Activated naive CD4-positive, alpha-beta T cell treated with anti-CD3 and anti-CD28 coated beads, Interleukin-2, amount 10 ng/mL, durations not matched to agents 7 days and 5 days (primary cell): ENCODE measurements around the gene P3H2.

ENCODE experiments used
- CTCF ChIA-PET: fragments of 350-600 bp; sonication (Branson Sonifier 250); formaldehyde crosslinking; loops from one replicate; lab custom pipeline; 2021; ENCODE audit warnings: antibody characterized with exemption; lab: Charles Lee
- DNase-seq: peaks from one replicate; pipeline ENCODE4 v3.0.0-alpha.2; 2020
- H3K27ac Mint-ChIP-seq: one replicate; pipeline ENCODE4 v1.8.0; 2021; ENCODE audit warnings: mild to moderate bottlenecking, moderate library complexity, mixed read lengths
- H3K27me3 Mint-ChIP-seq: one replicate; pipeline ENCODE4 v1.8.0; 2021; ENCODE audit warnings: mild to moderate bottlenecking, mixed read lengths
- H3K36me3 Mint-ChIP-seq: one replicate; pipeline ENCODE4 v1.8.0; 2021; ENCODE audit warnings: mixed read lengths
- H3K4me1 Mint-ChIP-seq: one replicate; pipeline ENCODE4 v1.8.0; 2021; ENCODE audit warnings: mixed read lengths
- H3K4me3 Mint-ChIP-seq: one replicate; pipeline ENCODE4 v1.8.0; 2021; ENCODE audit warnings: mild to moderate bottlenecking, moderate library complexity, mixed read lengths
- H3K9me3 Mint-ChIP-seq: one replicate; pipeline ENCODE4 v1.8.0; 2021; ENCODE audit warnings: mixed read lengths

P3H2 gene

DNA sequence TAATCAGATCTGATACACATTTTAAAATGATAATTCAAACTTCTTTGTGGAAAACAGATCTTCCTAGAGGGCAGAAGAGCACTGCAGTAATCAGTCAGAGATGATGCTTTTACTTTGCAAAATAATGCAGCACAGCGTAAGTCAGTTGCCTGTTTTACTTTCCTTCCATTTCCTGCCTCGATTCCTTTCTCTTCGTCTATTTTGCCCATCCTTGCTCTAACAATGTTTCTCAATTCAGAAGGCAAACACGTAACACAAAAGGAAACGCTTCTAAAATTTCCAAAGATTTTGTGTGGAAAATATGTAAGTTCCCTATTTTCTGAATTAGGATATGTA lies 119.9 kb downstream of the P3H2 start:
- Mint-ChIP-seq H3K4me3 (no peak overlapping the region), H3K27ac (no peak overlapping the region), H3K36me3 (no peaks in the 10 kb centered on the region), H3K27me3 (no peaks in the 10 kb centered on the region), H3K9me3 (no peaks in the 10 kb centered on the region), H3K4me1 (no peaks in the 10 kb centered on the region)
- CTCF ChIA-PET: no interaction called here
- no peak for DNase-seq

DNA sequence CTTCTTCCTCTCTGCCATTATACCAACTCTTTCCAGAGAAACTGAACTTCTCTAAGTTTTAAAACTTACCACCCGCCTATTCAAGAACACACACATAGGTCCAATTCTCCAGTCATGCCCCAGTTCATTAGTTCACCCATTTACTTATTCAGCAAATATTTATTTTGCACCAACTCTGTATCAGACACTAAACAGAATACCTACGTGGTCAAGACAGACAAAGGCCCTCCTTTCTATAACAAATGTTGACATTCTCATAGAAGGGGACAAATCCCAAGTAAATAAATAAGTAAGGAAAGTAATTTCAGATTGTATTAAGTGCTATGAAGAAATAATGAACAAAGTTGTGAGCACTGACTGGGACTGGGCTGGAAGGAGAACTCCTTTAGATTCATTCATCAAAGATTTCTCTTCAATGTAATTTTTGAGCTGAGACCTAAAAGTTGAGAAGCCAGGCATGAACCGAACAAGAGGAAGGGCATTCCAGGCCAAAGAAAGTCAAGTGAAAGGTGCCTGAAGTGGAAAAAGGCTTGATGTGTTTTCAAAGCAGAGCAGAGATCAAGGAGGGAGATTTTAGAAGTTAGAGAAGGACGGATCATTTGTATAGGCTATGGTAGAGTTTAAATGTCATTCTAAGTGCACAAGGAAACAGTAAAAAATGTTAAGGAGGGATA lies 120.4 kb downstream of the P3H2 start:
- Mint-ChIP-seq H3K4me1 (no peaks in the 10 kb centered on the region), H3K4me3 (no peak overlapping the region), H3K9me3 (no peaks in the 10 kb centered on the region), H3K36me3 (no peaks in the 10 kb centered on the region), H3K27ac (no peak overlapping the region), H3K27me3 (no peaks in the 10 kb centered on the region)
- CTCF ChIA-PET: no interaction called here
- no peak for DNase-seq

DNA sequence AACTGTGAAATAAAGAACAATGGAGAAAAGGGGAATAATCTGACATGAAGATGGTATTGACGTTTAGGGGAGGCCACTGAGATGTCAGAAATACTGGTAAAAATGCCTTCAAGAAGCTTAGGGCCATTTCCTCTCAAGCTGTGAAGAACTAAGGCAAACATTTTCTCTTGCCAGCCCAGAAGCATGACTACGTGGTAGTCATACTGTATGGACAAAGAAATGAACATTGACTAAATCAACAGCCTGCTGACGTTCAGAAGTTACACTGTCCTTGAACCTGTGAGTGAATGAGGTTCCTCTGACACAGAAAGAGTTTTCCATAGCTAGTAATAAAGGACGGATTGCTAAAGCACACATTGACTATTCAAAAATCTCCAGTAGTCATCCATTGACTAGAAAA lies 121.0 kb downstream of the P3H2 start:
- no peak overlapping the region for H3K27ac Mint-ChIP-seq
- H3K36me3 Mint-ChIP-seq: no peaks in the 10 kb centered on the region
- no peak for DNase-seq
- H3K27me3 Mint-ChIP-seq: no peaks in the 10 kb centered on the region
- no peaks in the 10 kb centered on the region for H3K4me1 Mint-ChIP-seq
- CTCF ChIA-PET: no interaction called here
- H3K4me3 Mint-ChIP-seq: no peak overlapping the region
- H3K9me3 Mint-ChIP-seq: no peaks in the 10 kb centered on the region

DNA sequence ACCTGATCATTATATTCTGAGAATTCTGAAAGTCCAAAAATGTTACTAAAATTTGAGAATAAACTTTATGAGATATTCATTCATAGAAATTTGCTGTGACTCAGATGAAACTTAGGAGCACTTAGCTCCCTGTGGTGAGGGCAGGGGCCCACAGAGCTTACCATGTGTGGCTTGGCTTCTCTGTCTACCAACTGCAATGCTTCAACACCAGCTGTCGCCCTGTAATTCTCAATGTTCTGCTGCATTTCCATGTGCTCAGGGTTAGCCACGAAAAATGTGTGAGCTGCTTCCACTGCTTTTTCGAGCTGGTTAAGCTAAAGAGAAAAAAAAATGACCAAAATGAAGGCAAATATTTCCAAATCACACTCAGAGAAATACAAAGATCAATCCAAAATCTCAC lies 125.6 kb downstream of the P3H2 start:
- Mint-ChIP-seq H3K9me3 (no peaks in the 10 kb centered on the region), H3K4me3 (no peak overlapping the region), H3K27me3 (no peaks in the 10 kb centered on the region), H3K36me3 (no peaks in the 10 kb centered on the region), H3K4me1 (no peaks in the 10 kb centered on the region), H3K27ac (no peak overlapping the region)
- no peak for DNase-seq
- CTCF ChIA-PET: interaction anchor here (1.2 kb wide), 1 partner anchor 34 kb away, joined by 3 read pairs; no protein-coding TSS in a partner anchor

DNA sequence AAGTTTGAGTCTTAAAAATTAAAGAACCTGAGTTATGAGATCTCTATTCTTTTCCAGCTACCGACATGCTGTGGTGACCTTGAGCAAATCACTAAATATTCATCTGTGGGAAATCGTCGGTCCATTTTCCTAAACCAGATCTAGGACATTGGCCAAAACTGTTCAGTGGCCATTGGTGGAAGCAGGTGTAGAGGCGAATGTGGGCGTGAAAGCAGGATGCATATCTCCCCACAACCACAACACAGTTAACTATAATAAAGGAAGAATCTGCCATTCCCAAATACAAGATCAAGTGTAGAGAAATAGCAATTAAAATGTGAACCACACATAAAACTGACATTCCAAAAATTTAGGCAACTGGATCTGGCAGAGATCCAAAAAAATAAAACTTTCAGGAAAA lies 129.9 kb downstream of the P3H2 start:
- CTCF ChIA-PET: no interaction called here
- H3K27ac Mint-ChIP-seq: no peak overlapping the region
- H3K27me3 Mint-ChIP-seq: no peaks in the 10 kb centered on the region
- H3K4me1 Mint-ChIP-seq: no peaks in the 10 kb centered on the region
- H3K9me3 Mint-ChIP-seq: no peaks in the 10 kb centered on the region
- H3K36me3 Mint-ChIP-seq: no peaks in the 10 kb centered on the region
- no peak for DNase-seq
- H3K4me3 Mint-ChIP-seq: no peak overlapping the region

DNA sequence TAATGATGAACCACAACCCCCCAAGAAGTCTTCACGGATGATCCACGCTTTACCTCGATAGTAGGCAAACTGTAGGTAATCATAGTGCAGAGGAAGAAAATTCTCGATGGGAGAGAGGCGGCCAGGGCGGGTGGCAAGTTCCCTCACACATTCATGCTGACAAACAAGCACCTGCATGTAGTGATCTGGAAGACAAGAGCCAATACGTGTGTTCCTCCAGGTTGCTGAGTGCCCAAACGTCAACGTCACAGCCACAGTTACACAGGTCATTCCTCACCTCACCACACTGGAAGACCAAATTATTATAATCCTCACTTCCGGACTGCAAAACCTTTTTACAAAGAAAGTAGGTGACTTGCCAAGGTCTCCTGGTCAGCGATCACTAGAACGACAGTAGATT lies 131.8 kb downstream of the P3H2 start:
- Mint-ChIP-seq H3K4me3 (no peak overlapping the region), H3K27ac (no peak overlapping the region), H3K9me3 (no peaks in the 10 kb centered on the region), H3K27me3 (no peaks in the 10 kb centered on the region), H3K4me1 (no peaks in the 10 kb centered on the region), H3K36me3 (no peaks in the 10 kb centered on the region)
- no peak for DNase-seq
- CTCF ChIA-PET: no interaction called here

DNA sequence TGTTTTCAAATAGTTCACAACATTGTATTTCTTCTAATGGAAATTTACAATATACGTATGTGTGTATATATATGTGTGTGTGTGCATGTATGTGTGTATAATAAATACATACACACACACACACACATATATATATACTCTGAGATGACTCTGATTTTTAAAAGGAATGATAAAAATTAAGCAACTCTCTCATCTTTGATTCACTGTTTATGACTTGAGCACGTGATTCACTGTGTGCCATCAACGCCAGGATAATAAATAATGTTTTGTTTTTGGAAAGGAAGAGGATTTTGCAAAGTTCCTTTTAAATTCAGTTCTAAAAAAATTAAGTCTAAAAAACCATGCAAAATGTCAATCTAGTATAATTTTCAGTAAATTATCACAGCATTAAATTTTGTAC lies 132.4 kb downstream of the P3H2 start:
- no peak overlapping the region for H3K27ac Mint-ChIP-seq
- no peak for DNase-seq
- no peaks in the 10 kb centered on the region for H3K27me3 Mint-ChIP-seq
- H3K4me1 Mint-ChIP-seq: no peaks in the 10 kb centered on the region
- no peak overlapping the region for H3K4me3 Mint-ChIP-seq
- CTCF ChIA-PET: no interaction called here
- no peaks in the 10 kb centered on the region for H3K36me3 Mint-ChIP-seq
- no peaks in the 10 kb centered on the region for H3K9me3 Mint-ChIP-seq

DNA sequence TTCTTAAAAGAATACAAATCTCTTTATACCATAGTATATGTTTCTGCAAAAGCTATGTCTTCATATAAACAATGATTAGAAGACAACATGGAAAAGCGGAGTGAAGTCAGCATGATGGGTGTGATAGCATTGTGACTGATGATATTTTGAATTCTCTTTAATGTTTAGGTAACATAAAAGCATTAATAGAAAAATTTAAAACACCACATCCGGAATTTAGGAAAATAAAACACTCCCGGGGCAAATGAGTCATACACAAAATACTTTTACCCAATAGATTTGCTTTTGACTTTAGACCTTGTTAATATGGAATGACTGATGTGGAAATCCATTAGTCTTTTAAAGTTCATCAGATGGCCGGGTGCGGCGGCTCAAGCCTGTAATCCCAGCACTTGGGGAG lies 134.7 kb downstream of the P3H2 start:
- Mint-ChIP-seq H3K4me3 (no peak overlapping the region), H3K27me3 (peaks cover 4% of the 10 kb centered on the region), H3K36me3 (no peaks in the 10 kb centered on the region), H3K27ac (no peak overlapping the region), H3K4me1 (no peaks in the 10 kb centered on the region), H3K9me3 (no peaks in the 10 kb centered on the region)
- CTCF ChIA-PET: interaction anchor here (1.1 kb wide), 1 partner anchor 24 kb away, joined by 3 read pairs; no protein-coding TSS in a partner anchor
- DNase-seq: no peak

DNA sequence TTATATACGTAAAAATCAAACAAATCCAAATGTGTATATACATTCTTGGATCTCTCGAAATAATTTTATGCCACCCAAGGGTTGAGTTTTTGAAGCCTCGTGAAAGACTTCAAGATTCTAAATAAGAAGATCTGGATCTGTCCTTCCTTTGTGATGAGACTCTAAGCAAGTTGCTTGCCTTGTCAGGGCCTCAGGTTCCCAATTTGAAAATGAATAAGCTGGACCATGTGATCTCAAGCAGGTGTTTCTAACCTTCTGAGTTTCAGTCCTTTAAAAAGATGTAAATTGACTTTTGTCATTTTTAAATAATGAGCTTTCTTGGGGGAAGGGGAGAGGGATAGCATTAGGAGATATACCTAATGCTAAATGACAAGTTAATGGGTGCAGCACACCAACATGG lies 137.1 kb downstream of the P3H2 start:
- DNase-seq: no peak
- Mint-ChIP-seq H3K9me3 (no peaks in the 10 kb centered on the region), H3K27ac (no peak overlapping the region), H3K36me3 (no peaks in the 10 kb centered on the region), H3K27me3 (peaks cover 4% of the 10 kb centered on the region), H3K4me1 (no peaks in the 10 kb centered on the region), H3K4me3 (no peak overlapping the region)
- CTCF ChIA-PET: interaction anchor here (1.3 kb wide), 1 partner anchor 16 kb away, joined by 3 read pairs; no protein-coding TSS in a partner anchor

DNA sequence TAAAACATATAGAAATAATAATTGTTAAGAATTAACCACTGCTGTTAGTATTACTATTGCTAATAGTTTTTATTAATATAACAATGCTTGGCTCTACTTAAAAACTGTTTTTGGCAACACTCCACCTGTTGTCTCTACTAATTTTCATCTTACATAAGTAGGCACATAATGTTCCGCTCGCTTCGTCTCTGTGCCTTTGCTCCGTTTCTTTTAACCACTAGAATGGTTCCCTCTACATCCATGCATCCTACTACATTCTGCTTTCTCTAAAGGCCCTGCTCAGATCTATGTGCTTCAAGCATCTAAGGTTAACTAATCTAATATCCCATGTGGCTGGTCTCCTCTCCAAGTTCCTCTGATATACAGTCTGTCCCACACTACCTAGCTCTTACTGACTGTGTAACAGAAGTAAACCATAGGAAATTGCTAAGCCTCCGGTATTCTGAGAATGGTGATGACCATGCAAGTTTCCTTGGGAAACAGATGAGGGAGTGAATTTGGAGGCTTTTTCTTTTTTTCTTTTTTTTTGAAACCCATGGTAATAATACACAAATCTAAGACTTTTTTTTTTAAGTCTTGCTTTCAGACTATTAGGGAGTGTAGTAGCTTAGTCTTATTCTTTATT lies 138.3 kb downstream of the P3H2 start:
- DNase-seq: no peak
- CTCF ChIA-PET: no interaction called here

DNA sequence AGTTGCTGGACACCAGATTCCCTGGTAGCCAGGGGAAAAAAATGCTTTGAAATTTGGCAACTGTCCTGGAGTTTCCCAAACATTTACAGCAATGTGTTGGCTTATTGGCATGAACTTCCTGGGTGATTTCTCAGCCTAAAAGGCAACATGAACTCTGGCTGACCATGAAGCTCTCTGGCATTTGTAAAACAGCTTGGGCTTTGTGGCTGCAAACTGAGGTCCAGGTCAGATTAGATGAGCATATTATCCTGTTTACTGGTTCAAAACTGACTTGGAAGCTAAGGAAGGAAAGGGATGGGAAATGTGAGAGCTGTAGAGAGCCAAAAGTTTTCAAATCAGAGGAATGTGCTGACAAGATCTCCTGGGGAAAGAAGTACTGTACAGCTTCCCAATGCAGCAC lies 139.0 kb downstream of the P3H2 start:
- Mint-ChIP-seq H3K27me3 (peaks cover 4% of the 10 kb centered on the region), H3K27ac (no peak overlapping the region), H3K36me3 (no peaks in the 10 kb centered on the region), H3K4me3 (no peak overlapping the region), H3K9me3 (no peaks in the 10 kb centered on the region), H3K4me1 (no peaks in the 10 kb centered on the region)
- CTCF ChIA-PET: no interaction called here
- no peak for DNase-seq

More for the DNA sequence above, 138.3 kb downstream of the P3H2 start:
- H3K4me3 Mint-ChIP-seq: no peak overlapping the region
- no peaks in the 10 kb centered on the region for H3K4me1 Mint-ChIP-seq
- no peak overlapping the region for H3K27ac Mint-ChIP-seq
- no peaks in the 10 kb centered on the region for H3K36me3 Mint-ChIP-seq
- no peaks in the 10 kb centered on the region for H3K9me3 Mint-ChIP-seq
- H3K27me3 Mint-ChIP-seq: peaks cover 4% of the 10 kb centered on the region

DNA sequence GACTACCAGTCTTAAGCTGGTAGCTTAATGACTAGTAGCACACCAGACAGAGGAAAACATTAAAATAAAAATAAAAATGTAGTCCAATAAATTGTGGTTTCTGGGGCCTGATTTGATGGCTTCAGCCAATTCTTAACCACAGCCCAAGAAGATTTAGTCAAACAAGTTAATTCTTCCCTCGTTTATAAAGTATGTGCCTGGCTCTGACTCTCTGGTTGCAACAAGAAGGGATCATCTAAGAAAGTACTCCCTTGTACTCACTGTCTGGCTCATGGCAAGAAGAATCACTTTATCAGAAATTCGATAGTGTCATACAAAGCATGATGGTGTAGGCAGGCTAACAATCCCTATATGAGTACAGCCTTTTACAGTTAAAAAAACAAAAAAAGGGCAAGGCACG lies 141.9 kb downstream of the P3H2 start:
- no peak overlapping the region for H3K4me3 Mint-ChIP-seq
- H3K27ac Mint-ChIP-seq: no peak overlapping the region
- H3K27me3 Mint-ChIP-seq: peaks cover 4% of the 10 kb centered on the region
- CTCF ChIA-PET: no interaction called here
- DNase-seq: no peak
- no peaks in the 10 kb centered on the region for H3K9me3 Mint-ChIP-seq
- H3K4me1 Mint-ChIP-seq: no peaks in the 10 kb centered on the region
- no peaks in the 10 kb centered on the region for H3K36me3 Mint-ChIP-seq

DNA sequence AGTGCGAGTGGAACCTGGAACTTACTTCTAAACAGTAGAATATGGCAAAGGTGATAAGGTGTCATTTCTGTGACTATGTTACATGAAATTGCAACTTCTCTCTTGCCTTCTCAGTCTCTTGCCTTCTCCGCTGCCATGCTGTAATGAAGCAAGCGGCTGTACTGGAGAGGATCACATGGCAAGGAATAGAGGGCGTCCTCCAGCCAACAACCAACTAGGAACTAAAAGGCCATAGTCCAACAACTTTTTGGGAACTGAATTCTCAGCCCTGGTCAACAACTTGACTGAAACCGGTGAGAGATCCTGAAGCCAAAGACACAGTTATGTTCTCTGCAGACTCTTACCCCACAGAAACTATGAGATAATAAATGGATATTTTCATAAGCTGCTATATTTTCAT lies 143.5 kb downstream of the P3H2 start:
- Mint-ChIP-seq H3K27me3 (peaks cover 4% of the 10 kb centered on the region), H3K4me3 (no peak overlapping the region), H3K27ac (no peak overlapping the region), H3K36me3 (no peaks in the 10 kb centered on the region), H3K9me3 (no peaks in the 10 kb centered on the region), H3K4me1 (no peaks in the 10 kb centered on the region)
- CTCF ChIA-PET: no interaction called here
- DNase-seq: no peak

DNA sequence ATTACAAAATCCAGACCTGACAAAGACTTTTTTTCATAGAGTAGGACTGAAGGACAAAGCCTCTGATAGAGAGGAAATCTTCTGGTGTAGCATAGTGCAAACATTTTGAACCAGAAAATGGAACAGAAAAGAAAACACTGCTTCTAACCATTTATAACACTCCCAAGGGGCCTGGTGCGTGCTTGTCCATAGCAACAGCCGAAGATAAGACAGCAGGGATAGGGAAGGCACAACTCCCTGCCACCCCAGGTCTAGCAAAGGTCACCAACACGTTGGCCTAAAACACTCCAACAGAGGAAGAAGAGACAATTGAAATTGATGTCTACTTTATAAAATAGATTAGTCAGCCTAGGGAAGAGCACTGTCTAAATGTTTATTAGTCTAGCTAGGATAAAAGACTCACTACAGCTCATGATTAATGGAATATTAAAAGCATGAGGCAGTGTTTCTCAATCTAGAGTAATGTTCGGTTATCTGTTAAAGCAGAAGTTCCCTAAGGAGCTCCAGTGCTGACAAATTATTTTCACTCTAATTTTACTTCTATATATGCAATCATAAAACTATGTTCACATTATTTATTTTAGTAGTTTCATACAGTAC lies 145.2 kb downstream of the P3H2 start:
- Mint-ChIP-seq H3K9me3 (no peaks in the 10 kb centered on the region), H3K27ac (no peak overlapping the region), H3K36me3 (no peaks in the 10 kb centered on the region), H3K4me3 (no peak overlapping the region), H3K4me1 (no peaks in the 10 kb centered on the region), H3K27me3 (no peaks in the 10 kb centered on the region)
- CTCF ChIA-PET: no interaction called here
- no peak for DNase-seq

DNA sequence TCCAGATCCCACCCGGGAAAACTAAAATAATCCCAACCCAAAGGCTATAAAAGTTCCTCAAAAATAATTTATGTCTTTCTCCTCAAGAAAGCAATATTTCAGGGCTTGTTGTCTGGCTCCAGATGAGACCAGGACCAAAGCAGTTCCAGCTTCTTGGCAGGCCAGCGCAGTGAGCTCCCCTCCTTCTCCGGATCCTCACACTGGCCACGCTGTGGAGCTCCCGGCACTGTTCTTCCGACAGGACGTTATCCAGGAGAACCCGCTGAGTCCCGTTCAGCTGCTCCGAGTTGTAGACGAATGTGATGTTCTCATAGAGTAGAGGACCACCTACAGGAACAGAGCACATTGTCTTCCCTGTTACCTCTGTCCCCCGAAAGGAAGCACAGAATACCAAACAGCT lies 146.3 kb downstream of the P3H2 start:
- CTCF ChIA-PET: no interaction called here
- Mint-ChIP-seq H3K4me3 (no peak overlapping the region), H3K27ac (no peak overlapping the region), H3K27me3 (no peaks in the 10 kb centered on the region), H3K9me3 (no peaks in the 10 kb centered on the region), H3K4me1 (no peaks in the 10 kb centered on the region), H3K36me3 (no peaks in the 10 kb centered on the region)
- no peak for DNase-seq
